Mucosa of stomach (tissue), 1 donor: ENCODE data around the gene GCSAM.

ENCODE experiments used
- H3K27me3 ChIP-seq: one replicate; pipeline ENCODE4 v1.7.0; 2013; ENCODE audit warnings: mild to moderate bottlenecking, low read length; ENCODE audit not compliant: control insufficient read depth, insufficient read depth
- H3K36me3 ChIP-seq: one replicate; pipeline ENCODE4 v1.7.0; 2013; ENCODE audit warnings: low read length; ENCODE audit not compliant: control insufficient read depth, insufficient read depth
- H3K4me1 ChIP-seq: one replicate; pipeline ENCODE4 v1.7.0; 2013; ENCODE audit warnings: mild to moderate bottlenecking, low read length; ENCODE audit not compliant: control insufficient read depth, insufficient read depth
- H3K4me3 ChIP-seq: one replicate; pipeline ENCODE4 v1.7.0; 2013; ENCODE audit warnings: low read length
- H3K9ac ChIP-seq: one replicate; pipeline ENCODE4 v1.7.0; 2013; ENCODE audit warnings: mild to moderate bottlenecking, low read length, moderate library complexity
- H3K9me3 ChIP-seq: one replicate; pipeline ENCODE4 v1.7.0; 2013; ENCODE audit warnings: mild to moderate bottlenecking, low read length, moderate library complexity; ENCODE audit not compliant: control insufficient read depth
- donor health status: Pancreatic carcinoma.

Gene GCSAM

DNA sequence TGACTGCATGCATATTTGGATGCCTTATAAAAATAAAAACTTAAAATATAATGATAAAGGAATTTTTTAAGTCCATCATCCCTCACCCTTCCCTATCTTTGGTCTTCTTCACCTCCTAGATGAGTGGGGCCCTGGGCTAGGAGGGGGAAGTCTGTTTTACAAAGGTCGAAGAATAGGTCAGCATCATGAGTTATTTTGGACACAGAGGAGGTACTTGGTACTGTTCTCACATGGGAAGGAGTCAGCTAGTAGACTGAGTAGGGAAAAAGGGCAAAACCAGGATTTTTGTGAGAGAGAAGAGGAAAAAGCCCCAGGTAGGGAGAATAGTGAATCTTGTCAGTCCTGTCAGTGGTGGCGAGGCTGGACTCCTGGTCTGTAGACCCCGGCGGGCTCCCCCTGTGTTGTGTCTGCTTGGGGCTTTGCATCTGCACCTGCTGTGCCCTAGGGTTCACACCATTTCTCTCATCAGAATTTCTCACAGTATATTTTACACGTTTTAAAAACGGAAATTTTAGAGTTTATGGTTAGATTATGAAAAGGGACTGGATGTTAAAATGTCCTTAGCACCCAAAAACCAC, 17.2 kb downstream of the GCSAM start:
- no peak overlapping the region for H3K4me3 ChIP-seq
- no peaks in the 10 kb centered on the region for H3K4me1 ChIP-seq
- H3K9me3 ChIP-seq: no peaks in the 10 kb centered on the region
- H3K27me3 ChIP-seq: no peaks in the 10 kb centered on the region
- H3K9ac ChIP-seq: no peak overlapping the region
- H3K36me3 ChIP-seq: peaks cover 4% of the 10 kb centered on the region

DNA sequence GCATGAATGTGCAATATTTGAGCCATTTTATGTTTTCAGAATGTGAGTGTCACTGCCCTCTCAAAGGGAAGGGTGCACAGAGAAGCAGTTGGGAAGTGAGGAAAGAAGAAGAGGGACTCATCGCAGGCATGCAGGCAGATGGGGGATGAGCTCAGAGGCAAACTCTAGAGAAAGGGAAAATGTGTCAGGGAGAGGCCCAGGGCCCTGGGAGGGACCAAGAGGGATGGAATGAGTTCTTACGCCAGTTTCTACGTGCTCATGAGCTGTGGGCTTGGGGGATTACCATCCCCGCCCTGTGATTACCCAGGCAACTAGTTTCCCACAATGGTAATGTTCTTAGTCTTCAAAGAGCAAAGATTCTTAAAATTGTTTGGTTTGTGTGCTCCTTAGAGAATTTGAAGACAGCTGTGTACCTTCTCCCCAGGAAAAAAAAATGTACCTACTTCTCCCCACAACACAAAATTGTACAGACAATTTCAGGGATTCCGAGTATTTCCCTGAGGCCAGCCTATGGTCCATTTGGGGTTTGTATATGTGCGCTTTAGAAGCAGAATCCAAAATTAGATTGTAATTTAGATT, 17.8 kb downstream of the GCSAM start:
- H3K4me1 ChIP-seq: no peaks in the 10 kb centered on the region

DNA sequence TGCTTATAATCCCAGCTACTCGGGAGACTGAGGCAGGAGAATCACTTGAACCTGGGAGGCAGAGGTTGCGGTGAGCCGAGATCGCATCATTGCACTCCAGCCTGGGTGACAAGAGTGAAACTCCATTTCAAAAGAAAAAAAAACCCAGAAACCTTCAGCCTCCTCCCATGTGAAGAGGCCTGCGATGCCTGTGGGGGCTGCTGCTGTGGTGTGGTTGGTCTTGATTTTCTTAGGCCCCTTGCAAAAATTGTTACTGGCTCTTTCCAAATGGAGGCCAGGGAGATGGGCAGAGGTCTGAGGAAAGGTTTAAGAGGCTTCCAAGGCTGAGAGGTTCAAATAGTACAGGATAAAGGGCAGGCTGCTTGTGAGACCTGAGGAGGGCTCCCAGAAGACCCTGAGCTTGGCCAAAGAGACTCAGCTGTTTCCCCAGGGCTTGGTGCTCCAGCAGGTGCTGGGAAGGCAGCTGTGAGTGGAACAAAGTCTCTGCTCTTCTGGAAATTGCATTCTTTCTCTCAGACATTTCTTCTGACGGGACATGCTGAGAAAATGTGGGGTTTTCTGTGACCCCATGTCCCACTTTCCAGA, 18.4 kb downstream of the GCSAM start:
- H3K9me3 ChIP-seq: no peaks in the 10 kb centered on the region
- H3K9ac ChIP-seq: no peak overlapping the region
- no peaks in the 10 kb centered on the region for H3K4me1 ChIP-seq
- peaks cover 4% of the 10 kb centered on the region for H3K36me3 ChIP-seq
- H3K27me3 ChIP-seq: no peaks in the 10 kb centered on the region
- no peak overlapping the region for H3K4me3 ChIP-seq

More for the DNA sequence above, 17.8 kb downstream of the GCSAM start:
- H3K4me3 ChIP-seq: no peak overlapping the region
- H3K27me3 ChIP-seq: no peaks in the 10 kb centered on the region
- H3K36me3 ChIP-seq: peaks cover 4% of the 10 kb centered on the region
- no peak overlapping the region for H3K9ac ChIP-seq
- H3K9me3 ChIP-seq: no peaks in the 10 kb centered on the region

DNA sequence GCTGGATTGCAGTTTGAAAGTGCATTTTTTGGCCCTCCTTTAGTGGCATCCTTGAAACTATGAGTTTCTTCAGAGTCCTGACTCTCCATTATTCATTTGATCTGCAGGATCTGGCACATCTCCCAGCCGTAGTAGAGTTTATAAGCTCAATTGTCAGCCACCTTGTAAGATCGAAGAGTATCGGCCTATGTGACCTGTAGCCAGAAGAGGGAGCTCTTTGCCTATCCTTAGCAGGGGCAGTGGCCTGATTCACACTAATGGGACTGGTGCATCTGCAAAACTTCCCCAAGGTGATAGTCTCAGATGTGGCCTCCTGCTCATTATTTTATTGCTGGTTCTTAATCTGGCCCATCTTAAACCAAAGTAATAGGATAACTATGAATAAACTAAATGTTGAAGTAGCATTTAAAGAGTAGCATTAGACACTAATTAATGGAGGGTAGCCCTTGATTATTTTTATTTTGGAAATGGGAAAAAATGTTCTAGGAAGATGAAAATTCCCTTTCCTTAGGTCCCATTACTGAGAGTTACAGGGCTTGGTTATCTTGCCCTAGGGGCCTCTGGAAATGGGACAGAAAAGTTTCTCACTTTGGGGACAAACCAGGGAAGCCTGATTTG, 21.2 kb downstream of the GCSAM start:
- H3K4me1 ChIP-seq: no peaks in the 10 kb centered on the region
- no peak overlapping the region for H3K4me3 ChIP-seq
- H3K36me3 ChIP-seq: peaks cover 2% of the 10 kb centered on the region
- H3K27me3 ChIP-seq: no peaks in the 10 kb centered on the region
- no peak overlapping the region for H3K9ac ChIP-seq
- no peaks in the 10 kb centered on the region for H3K9me3 ChIP-seq

DNA sequence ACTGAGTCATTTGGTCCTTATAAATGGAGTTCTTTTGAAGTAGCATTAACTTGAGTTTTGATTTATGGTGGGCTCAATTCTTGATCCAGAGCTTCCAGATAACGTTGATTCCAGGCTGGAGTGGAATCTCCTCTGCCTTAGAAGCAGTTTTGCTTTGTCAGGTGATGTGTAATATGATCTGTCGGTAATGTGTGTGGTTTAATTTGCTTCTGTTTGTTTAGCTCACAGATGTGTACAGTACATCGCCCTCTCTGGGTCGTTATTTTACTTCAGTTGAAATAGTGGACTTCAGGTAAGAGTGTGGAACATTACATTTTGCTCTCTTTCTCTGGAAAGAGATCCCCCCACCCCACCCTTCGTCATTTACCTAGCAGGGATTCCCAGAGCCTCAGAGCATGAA, 23.7 kb downstream of the GCSAM start:
- H3K36me3 ChIP-seq: no peaks in the 10 kb centered on the region
- H3K4me1 ChIP-seq: no peaks in the 10 kb centered on the region
- H3K27me3 ChIP-seq: no peaks in the 10 kb centered on the region
- H3K9ac ChIP-seq: no peak overlapping the region
- H3K9me3 ChIP-seq: no peaks in the 10 kb centered on the region
- H3K4me3 ChIP-seq: no peak overlapping the region

DNA sequence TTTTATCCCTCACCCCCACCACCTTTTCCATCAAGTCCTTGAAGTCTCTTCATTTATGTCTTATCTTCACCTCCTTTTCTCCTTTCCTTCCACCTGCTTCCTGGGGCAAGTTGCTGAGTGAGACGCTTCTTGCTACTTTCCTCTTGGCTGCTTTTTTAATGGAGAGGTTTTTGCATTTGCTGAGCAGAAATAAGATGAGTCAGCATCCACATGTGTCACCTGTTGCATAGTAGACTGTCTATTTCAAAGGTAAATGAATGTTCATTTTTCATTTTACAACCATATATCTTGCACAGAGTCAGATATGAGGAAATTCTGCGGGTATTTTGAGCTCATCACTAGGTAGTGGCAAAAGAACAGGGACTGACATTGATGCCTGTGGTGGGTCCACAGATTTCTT, 28.3 kb downstream of the GCSAM start:
- H3K9ac ChIP-seq: no peak overlapping the region
- no peaks in the 10 kb centered on the region for H3K27me3 ChIP-seq
- H3K4me3 ChIP-seq: no peak overlapping the region

DNA sequence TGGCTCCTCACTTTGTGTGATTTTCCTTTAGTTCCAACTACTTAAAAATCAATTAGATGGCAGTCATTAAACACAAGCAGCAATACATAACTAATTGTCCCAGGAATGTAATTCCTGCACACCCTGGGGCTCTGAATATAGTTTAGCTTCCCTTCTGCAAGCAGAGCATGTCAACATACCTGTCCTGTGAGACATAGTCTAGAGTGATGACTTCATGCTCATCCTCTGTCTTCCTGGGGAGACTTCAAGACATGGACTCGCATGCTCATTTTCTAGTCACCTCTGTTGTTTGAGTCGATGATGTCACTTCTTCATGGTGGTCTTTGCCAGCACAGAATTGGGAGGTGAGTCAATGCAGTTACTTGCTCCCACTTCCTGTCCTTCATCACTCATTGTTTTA, 31.1 kb downstream of the GCSAM start:
- H3K36me3 ChIP-seq: peaks cover 5% of the 10 kb centered on the region
- no peak overlapping the region for H3K9ac ChIP-seq
- peaks cover 10% of the 10 kb centered on the region for H3K4me1 ChIP-seq
- H3K4me3 ChIP-seq: no peak overlapping the region
- H3K27me3 ChIP-seq: no peaks in the 10 kb centered on the region
- H3K9me3 ChIP-seq: no peaks in the 10 kb centered on the region

More for the DNA sequence above, 28.3 kb downstream of the GCSAM start:
- Histone ChIP-seq H3K4me1 (no peaks in the 10 kb centered on the region), H3K9me3 (no peaks in the 10 kb centered on the region), H3K36me3 (peaks cover 5% of the 10 kb centered on the region)

DNA sequence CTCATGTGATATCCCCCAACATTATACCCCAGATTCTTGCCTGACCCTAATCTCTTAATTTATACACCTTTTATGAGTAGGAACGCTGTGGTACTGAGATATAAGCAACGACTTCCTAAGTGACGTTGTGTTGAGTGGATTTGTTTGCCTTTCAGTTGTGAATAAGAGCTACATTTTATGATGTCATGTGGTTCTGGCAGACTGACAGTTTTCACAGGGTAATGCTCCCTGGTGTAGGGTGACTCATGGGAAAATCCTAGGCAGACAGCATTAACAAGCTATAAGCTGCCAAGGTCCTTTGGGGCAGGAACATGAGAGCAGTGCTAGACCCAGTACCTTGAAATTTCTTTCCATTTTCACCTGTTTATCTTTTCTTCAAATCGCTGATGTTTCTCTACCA, 35.7 kb downstream of the GCSAM start:
- no peaks in the 10 kb centered on the region for H3K27me3 ChIP-seq
- peaks cover 26% of the 10 kb centered on the region for H3K4me1 ChIP-seq
- no peak overlapping the region for H3K9ac ChIP-seq
- no peaks in the 10 kb centered on the region for H3K36me3 ChIP-seq
- H3K4me3 ChIP-seq: no peak overlapping the region
- no peaks in the 10 kb centered on the region for H3K9me3 ChIP-seq

DNA sequence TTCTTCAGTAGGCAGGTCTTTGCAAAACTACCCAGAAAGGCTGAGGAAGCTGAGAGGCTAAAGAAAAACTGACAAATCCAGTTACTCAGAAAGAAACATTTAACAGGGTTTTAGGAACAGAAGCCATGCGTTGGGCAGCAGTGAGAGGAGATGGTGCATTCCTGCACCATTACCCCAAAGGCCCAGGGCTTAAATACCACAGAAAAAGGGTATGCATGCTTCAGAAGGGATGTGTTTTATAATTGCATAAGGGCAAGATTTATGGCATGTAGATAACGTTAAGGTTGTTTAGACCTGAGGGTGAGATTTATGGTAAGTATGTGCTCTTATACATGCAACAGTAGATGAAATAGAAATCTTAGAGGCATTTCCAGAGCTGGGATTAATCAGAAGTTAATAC, 36.9 kb downstream of the GCSAM start:
- no peak overlapping the region for H3K9ac ChIP-seq
- H3K36me3 ChIP-seq: no peaks in the 10 kb centered on the region
- no peaks in the 10 kb centered on the region for H3K9me3 ChIP-seq
- H3K4me3 ChIP-seq: no peak overlapping the region
- H3K27me3 ChIP-seq: no peaks in the 10 kb centered on the region
- H3K4me1 ChIP-seq: peaks cover 36% of the 10 kb centered on the region

DNA sequence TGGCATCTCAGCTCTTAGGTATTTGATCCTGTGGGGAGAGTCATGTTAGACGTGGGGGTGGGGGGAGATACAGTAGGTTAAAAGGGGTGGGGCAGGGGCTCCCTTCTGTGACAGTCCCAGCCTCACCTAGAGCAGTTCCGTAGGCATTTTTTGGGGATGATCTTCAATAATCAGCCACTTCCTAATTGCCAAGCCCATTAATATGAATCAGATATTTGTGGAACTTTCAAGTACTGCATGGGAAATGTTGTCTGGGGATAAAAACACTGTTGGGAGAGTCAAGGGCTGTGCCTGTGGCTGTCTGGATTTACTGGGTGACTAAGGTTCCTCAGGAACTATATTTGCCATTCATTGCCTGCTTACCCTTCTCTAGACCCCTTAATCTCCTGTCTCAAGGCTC, 37.3 kb downstream of the GCSAM start:
- no peaks in the 10 kb centered on the region for H3K27me3 ChIP-seq
- no peaks in the 10 kb centered on the region for H3K9me3 ChIP-seq
- no peaks in the 10 kb centered on the region for H3K36me3 ChIP-seq
- H3K4me3 ChIP-seq: no peak overlapping the region
- H3K9ac ChIP-seq: no peak overlapping the region
- H3K4me1 ChIP-seq: peaks cover 41% of the 10 kb centered on the region

DNA sequence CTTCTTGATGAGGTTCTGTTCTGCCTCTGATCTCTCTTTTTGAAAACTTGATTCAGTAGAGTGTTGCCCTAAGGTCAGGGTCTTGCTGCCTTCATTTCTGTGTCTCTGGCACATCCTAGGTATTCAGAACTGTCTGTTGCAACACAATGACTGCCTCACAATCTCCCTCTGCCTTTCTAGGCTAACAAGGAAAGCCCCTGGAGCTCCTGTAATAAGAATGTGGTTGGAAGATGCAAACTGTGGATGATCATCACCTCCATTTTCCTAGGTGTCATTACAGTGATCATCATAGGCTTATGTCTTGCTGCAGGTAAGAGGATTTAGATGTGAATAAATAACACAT, 39.9 kb downstream of the GCSAM start:
- Histone ChIP-seq H3K36me3 (no peaks in the 10 kb centered on the region), H3K27me3 (no peaks in the 10 kb centered on the region), H3K9ac (peak overlapping the region; percentile 31), H3K4me3 (peak overlapping the region; percentile 2), H3K9me3 (no peaks in the 10 kb centered on the region), H3K4me1 (peaks cover 53% of the 10 kb centered on the region)

DNA sequence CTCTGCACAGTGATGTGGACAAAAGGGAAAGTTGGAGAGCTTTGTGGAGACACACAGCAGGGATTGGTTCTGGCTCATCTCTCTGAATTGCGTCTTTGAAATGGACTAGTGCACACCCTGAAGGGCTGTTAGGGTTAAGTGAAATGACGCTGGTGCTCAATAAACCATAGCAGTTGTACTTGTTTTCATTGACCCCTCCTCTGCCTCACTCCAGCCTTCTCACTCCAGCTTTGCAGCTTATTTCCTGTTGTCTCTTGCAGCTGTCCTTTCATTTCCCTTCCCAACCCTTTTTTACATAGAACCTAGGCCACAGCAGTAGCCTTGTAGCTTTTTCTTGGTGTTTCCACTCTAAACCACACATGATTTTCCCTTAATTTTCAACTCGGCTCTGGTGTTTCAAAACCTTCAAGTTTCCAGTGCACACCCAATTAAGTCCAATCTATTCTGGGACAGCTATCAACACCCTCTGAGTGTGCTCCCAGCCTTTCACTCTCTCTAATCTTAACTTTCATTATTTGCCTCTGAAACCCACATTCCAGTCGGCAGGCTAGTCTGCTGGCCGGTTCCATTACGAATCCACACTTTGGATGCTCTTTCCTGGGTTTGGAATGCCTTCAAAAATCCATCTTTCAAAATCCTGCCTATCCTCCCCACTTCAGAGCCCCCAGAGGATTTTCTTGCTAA, 40.4 kb downstream of the GCSAM start:
- H3K4me3 ChIP-seq: peak overlapping the region; percentile 2
- peak overlapping the region; percentile 31 for H3K9ac ChIP-seq
- H3K9me3 ChIP-seq: no peaks in the 10 kb centered on the region
- H3K4me1 ChIP-seq: peaks cover 50% of the 10 kb centered on the region
- H3K27me3 ChIP-seq: no peaks in the 10 kb centered on the region
- H3K36me3 ChIP-seq: no peaks in the 10 kb centered on the region
